GM18502 (cell line): ENCODE results near the gene TRIM25.

ENCODE experiments used
- ATAC-seq: cut with Tn5 transposase; IDR thresholded peaks from one replicate; pipeline ENCODE4 v1.9.1; 2021; ENCODE audit warnings: mild to moderate bottlenecking; ENCODE audit not compliant: unreplicated experiment, poor library complexity

Gene TRIM25

GRCh38 chr17:56879280-56879679, 34.6 kb downstream of the TRIM25 start:
- no peak for ATAC-seq

DNA sequence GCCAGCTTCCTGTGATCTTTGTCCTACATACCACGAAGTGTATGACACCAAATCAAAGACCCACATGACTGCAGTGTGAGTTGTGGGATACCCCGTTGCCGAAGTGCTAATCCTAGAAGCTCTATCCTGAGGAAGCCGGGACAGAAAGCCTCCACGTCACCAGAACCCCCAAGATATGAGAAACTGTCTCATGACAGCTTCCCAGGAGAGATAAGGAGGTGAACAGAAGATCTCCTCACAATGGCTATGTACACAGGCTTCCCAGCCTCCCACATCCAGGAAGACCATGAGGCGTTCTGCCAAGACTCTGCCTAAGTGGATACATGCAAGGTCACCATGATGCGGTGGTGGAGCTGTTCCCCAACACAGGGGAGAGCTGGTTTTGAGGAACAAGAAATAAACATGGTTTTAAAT, 37.1 kb downstream of the TRIM25 start:
- ATAC-seq, result no peak

DNA sequence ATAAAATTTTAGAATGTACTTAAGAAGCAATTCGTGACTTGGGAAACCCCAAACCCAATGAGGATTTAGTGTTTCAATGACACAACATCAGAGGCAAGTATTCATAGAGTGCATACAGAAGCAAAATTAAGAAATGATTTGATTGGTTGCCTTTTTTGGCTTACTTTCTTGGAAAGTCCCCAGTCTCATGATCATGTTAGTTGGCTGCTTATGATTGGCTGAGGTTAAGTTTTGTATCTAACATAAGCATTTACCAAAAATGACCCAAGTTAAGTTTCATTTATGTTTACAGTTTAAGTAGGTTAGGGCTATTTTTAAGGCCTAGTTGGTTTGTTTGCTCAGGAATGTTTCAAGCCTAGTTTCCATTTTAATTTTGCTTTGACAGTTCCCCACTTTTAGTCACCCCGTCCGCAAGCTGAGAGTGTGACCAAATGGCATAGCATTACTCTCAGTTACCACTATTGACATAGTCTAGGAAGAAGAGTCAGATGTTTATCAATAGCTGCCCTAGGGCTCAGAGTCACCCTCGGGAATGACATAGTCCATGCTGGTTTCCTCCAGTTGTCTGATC, 43.7 kb downstream of the TRIM25 start:
- ATAC-seq, result peak; percentile 66

DNA sequence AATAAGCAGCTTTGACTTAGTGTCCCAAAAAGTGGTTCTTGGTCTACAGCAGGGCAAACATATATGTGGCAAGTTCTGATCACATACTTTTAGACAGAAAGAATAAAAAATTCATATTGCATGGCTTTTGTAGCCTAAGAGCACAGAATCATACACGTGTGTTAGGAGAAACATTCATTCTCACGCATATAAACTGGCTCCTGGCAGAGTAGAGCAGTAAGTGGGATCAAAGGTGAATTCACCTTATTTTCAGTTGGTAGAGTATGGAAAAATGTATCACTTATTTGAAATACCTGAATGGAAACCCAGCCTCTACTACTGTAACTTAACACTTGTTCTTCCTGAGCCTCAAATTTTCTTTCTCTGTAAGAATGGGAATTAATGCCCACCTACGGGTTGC, 45.1 kb downstream of the TRIM25 start:
- ATAC-seq, result no peak

DNA sequence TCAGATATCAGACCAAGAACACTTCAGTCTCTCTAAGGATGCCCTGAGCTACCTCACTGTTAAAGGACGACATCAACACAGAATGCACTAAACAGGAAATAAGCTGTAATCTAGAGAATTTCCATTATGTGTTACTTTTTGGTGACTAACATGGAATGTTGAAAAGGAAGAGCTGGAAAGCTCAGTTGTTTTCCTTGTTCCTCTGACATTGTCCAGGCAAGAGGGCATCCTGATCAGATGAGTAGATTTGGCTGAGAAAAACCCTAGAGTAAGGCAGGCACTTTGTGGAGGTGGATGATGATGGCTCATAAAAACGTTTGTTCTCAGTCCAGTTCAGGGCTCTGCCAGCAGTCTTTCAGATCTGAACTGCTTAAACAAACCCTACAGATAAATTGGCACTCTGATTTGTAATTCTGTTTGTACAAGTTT, 45.9 kb downstream of the TRIM25 start:
- no peak for ATAC-seq

- no peak for ATAC-seq
Observed at GRCh38 chr17:56866496-56866895, 47.4 kb downstream of the TRIM25 start.

DNA sequence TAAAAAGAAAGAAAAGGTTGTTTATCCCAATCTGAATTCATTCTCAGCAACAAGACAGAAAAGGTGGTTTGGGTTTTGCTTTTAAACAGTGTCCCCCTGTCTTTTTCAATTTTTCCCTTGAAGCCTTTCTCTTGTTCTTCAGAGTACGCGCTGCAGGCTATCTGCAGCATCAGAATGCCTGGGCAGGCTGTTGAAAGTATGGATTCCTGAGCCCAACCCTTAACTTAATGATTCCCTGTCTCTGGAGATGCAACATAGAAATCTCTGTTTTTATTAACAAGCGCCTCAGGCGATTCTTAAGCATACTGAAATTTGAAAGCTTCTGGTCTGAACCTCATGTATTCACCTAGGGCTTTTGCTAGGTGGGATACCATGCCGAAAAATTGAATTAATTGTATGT, 47.8 kb downstream of the TRIM25 start:
- ATAC-seq, result no peak

- ATAC-seq, result no peak
Observed at GRCh38 chr17:56863974-56864373, 49.9 kb downstream of the TRIM25 start.

GRCh38 chr17:56861899-56862298, 52.0 kb downstream of the TRIM25 start:
- ATAC-seq, result no peak

GRCh38 chr17:56851008-56851407, 62.8 kb downstream of the TRIM25 start:
- no peak for ATAC-seq

DNA sequence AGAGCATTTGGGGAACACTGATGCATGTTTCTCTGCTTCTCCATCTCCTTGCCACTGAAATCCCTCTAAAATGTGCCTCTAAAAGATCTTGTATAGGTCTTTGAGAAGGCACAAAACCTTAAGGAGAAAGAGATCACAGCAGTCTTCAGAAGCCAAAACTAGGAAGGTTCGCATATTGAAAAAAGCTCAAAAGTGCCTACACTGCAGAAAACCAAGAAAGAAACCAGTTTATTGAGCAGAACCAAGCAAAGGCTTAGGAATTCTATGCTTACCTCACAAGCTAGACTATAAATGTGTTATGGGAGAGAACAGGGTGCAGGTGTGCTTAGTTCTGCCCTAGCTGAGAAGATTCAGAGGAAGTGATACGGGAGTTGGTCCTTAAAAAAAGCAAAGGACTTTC, 63.3 kb downstream of the TRIM25 start:
- ATAC-seq, result no peak

GRCh38 chr17:56849131-56849530, 64.7 kb downstream of the TRIM25 start:
- no peak for ATAC-seq

DNA sequence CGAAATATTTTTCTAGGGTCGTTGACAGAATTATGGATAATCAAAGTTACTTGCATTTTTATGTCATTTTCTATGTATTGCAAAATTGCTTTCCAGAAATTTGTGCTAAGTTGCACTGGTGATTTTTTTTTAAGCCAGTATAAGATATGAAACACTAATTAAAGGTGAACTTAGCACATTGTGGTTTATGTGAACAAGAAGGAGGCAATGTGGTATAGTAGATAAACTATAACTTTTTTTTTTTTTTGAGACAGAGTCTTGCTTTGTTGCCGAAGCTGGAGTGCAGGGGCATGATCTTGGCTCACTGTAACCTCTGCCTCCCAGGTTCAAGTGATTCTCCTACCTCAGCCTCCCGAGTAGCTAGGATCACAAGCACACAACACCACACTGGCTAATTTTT, 66.7 kb downstream of the TRIM25 start:
- ATAC-seq, result no peak

DNA sequence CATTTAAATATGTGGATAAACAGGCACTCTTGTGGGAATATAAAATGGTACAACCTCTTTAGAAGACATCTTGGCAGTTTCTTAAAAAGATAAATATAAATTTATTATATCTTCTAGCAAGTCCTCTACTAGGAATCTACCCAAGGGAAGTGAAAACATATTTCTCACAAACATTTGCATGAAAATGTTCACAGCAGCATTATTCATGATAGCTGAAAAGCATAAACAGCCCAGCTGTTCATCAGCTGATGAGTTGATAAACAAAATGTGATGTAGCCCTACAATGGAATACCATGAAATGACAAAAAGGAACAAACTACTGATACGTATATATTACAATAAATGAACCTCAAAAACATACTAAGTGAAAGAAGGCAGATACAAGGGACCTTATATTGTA, 67.9 kb downstream of the TRIM25 start:
- ATAC-seq, result no peak

- ATAC-seq, result no peak
Observed at GRCh38 chr17:56842577-56842976, 71.3 kb downstream of the TRIM25 start.

- ATAC-seq, result no peak
Observed at GRCh38 chr17:56838687-56839086, 75.2 kb downstream of the TRIM25 start.
